Endothelial cell (in vitro differentiated cells): Measurements from ENCODE around the gene FOLR1. TPM values are rescaled to one million over a fixed set of nuclear protein-coding genes. Genes with fewer than 3 reads are reported as not detected.
"Not testable (repeated sequence)": the region's sequence is repeated elsewhere in the genome, so short reads cannot be mapped to it uniquely, and the experiment has no call there.

Source experiments
- DNase-seq: peaks from one replicate; pipeline ENCODE4 v3.0.0; 2021; ENCODE audit warnings: low spot score
- H3K27ac Mint-ChIP-seq: one replicate; pipeline ENCODE4 v1.8.0; 2021; ENCODE audit warnings: mixed read lengths, inconsistent platforms; ENCODE audit not compliant: unreplicated experiment
- H3K27me3 Mint-ChIP-seq: one replicate; pipeline ENCODE4 v1.8.0; 2021; ENCODE audit warnings: mild to moderate bottlenecking, moderate library complexity, mixed read lengths, inconsistent platforms; ENCODE audit not compliant: unreplicated experiment
- H3K36me3 Mint-ChIP-seq: one replicate; pipeline ENCODE4 v1.8.0; 2021; ENCODE audit warnings: mild to moderate bottlenecking, low read depth, mixed read lengths, inconsistent platforms; ENCODE audit not compliant: unreplicated experiment
- H3K4me1 Mint-ChIP-seq: one replicate; pipeline ENCODE4 v1.8.0; 2021; ENCODE audit warnings: mild to moderate bottlenecking, mixed read lengths, inconsistent platforms; ENCODE audit not compliant: unreplicated experiment
- H3K4me3 Mint-ChIP-seq: one replicate; pipeline ENCODE4 v1.8.0; 2021; ENCODE audit warnings: mild to moderate bottlenecking, mixed read lengths, inconsistent platforms; ENCODE audit not compliant: unreplicated experiment
- H3K9me3 Mint-ChIP-seq: one replicate; pipeline ENCODE4 v1.8.0; 2021; ENCODE audit warnings: mixed read lengths, inconsistent platforms; ENCODE audit not compliant: unreplicated experiment
- CTCF ChIP-seq: fragments of 200-600 bp; sonication (generic); IDR thresholded peaks from one replicate; pipeline ENCODE4 v1.5.0; 2021; ENCODE audit warnings: antibody characterized with exemption; ENCODE audit not compliant: unreplicated experiment
- long read RNA-seq: library from polyadenylated mRNA; unstranded; transcript quantifications from one replicate; pipeline ENCODE4 v2.0.0, GENCODE V29; 2020; ENCODE audit not compliant: unreplicated experiment
- total RNA-seq: library from RNA; stranded (reverse); fragmentation: NEBNext Ultra II Directional; extraction: Animal tissue kit (Norgen Biotek cat#: 25700); gene quantifications from one replicate; pipeline ENCODE4 v1.2.1, GENCODE V29; 2021; ENCODE audit not compliant: unreplicated experiment

FOLR1 gene
- total RNA-seq = not detected
- long read RNA-seq = 0 reads

GRCh38 chr11:72191961-72192381 lies at the start of gene FOLR1:
Gene FOLR1 (plus strand): TSS chr11:72192140. CDS start chr11:72192174, 34 bp downstream.
- TF ChIP-seq CTCF = no peak
- H3K4me1 Mint-ChIP-seq = peaks cover 3% of the 10 kb centered on the region
- no peak within 1 kb of the TSS for H3K27ac Mint-ChIP-seq
- no peaks in the 10 kb centered on the region for H3K9me3 Mint-ChIP-seq
- H3K4me3 Mint-ChIP-seq = no peak within 1 kb of the TSS
- H3K36me3 Mint-ChIP-seq = no peaks in the 10 kb centered on the region
- no peak for DNase-seq
- peaks cover 4% of the 10 kb centered on the region for H3K27me3 Mint-ChIP-seq

- H3K36me3 Mint-ChIP-seq, H3K27ac Mint-ChIP-seq, H3K9me3 Mint-ChIP-seq, DNase-seq, H3K4me3 Mint-ChIP-seq, H3K4me1 Mint-ChIP-seq, H3K27me3 Mint-ChIP-seq: not testable (repeated sequence)
These were observed 49.4 kb upstream of the FOLR1 start for GRCh38 chr11:72142543-72142942.

- no peaks in the 10 kb centered on the region for H3K4me1 Mint-ChIP-seq
- TF ChIP-seq CTCF = no peak
- no peak overlapping the region for H3K4me3 Mint-ChIP-seq
- H3K27ac Mint-ChIP-seq = no peak overlapping the region
- H3K36me3 Mint-ChIP-seq = no peaks in the 10 kb centered on the region
- H3K9me3 Mint-ChIP-seq = no peaks in the 10 kb centered on the region
- no peaks in the 10 kb centered on the region for H3K27me3 Mint-ChIP-seq
- no peak for DNase-seq
These were observed 47.0 kb upstream of the FOLR1 start for GRCh38 chr11:72144807-72145565.

GRCh38 chr11:72146625-72147024 lies 45.3 kb upstream of the FOLR1 start:
- H3K4me3 Mint-ChIP-seq = no peak overlapping the region

GRCh38 chr11:72150882-72151281 lies 41.1 kb upstream of the FOLR1 start:
- TF ChIP-seq CTCF = no peak
- H3K4me3 Mint-ChIP-seq = no peak overlapping the region
- H3K27ac Mint-ChIP-seq = no peak overlapping the region
- no peaks in the 10 kb centered on the region for H3K9me3 Mint-ChIP-seq
- H3K27me3 Mint-ChIP-seq = no peaks in the 10 kb centered on the region
- no peak for DNase-seq
- H3K36me3 Mint-ChIP-seq = no peaks in the 10 kb centered on the region
- H3K4me1 Mint-ChIP-seq = no peaks in the 10 kb centered on the region

More at GRCh38 chr11:72146625-72147024, 45.3 kb upstream of the FOLR1 start:
- H3K9me3 Mint-ChIP-seq = no peaks in the 10 kb centered on the region
- no peak for TF ChIP-seq CTCF
- H3K27ac Mint-ChIP-seq = no peak overlapping the region
- H3K4me1 Mint-ChIP-seq = no peaks in the 10 kb centered on the region
- H3K36me3 Mint-ChIP-seq = no peaks in the 10 kb centered on the region
- DNase-seq = no peak
- H3K27me3 Mint-ChIP-seq = no peaks in the 10 kb centered on the region

- DNase-seq, H3K4me3 Mint-ChIP-seq, H3K27me3 Mint-ChIP-seq, H3K36me3 Mint-ChIP-seq, H3K27ac Mint-ChIP-seq, H3K9me3 Mint-ChIP-seq, H3K4me1 Mint-ChIP-seq: not testable (repeated sequence)
These were observed 38.1 kb upstream of the FOLR1 start for GRCh38 chr11:72153874-72154273.
